H1 (cell line): ENCODE measurements around the gene RSL24D1.

Experiments
- CTCF ChIP-seq, 3 experiments: IDR thresholded peaks; 1 replicate in 2 of 3; 2 replicates in 1 of 3; pipeline versions ENCODE4 v1.5.1 to v1.6.1; 2011; ENCODE audit warnings: low read length in 3 of 3, mild to moderate bottlenecking in 3 of 3, inconsistent platforms in 2 of 3, low read depth in 1 of 3, moderate library complexity in 1 of 3; ENCODE audit not compliant: insufficient read depth in 1 of 3; ENCODE audit errors: control extremely low read depth in 1 of 3
- MAX ChIP-seq: IDR thresholded peaks from 2 replicates; pipeline ENCODE4 v1.6.1; 2012; ENCODE audit warnings: inconsistent platforms
- RFX5 ChIP-seq: IDR thresholded peaks from 2 replicates; pipeline ENCODE4 v1.6.1; 2011; ENCODE audit warnings: low read depth, low read length, improper control_type of control experiment, borderline replicate concordance

- TF ChIP-seq RFX5 (no peak), CTCF (IDR thresholded peaks at IDR 0.05; ENCODE audit: control extremely low read depth in 1 of 3, insufficient read depth in 1 of 3, low read depth in 1 of 3, low read length in 3 of 3) (no peak), MAX (no peak)
Observed at GRCh38 chr15:55164284-55164683, 32.5 kb downstream of the RSL24D1 start.
